Amygdala (tissue), 56 donors: ENCODE data around the gene A4GNT.

Source experiments
- DNase-seq, 56 donors: peaks; one replicate each; lab custom pipeline; 2025; lab: John Stamatoyannopoulos, UW

A4GNT gene

GRCh38 chr3:138081371-138082084 lies 50.7 kb downstream of the A4GNT start:
- no peak for DNase-seq

DNA sequence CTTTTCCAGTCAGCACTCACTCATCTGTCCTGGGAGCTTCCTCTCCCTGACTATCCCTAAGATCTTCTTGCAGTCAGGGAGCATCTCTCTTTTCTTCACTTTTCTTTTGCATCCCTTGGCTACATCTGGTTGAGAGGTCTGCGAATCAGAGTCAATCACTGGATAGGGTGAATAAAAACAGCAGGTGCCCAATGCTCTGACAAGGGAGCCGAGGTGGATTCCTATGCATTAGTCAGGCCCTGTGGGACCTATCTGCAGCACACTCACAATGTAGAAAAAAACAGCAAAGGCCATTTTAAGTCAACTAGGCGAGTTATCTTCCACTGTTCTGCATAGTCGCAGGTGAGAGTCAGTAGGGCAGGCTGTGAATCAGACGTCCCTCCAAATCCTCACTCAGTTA lies 52.3 kb downstream of the A4GNT start:
- DNase-seq: no peak

- DNase-seq: no peak
Observed at GRCh38 chr3:138078901-138079344, 53.3 kb downstream of the A4GNT start.

- no peak for DNase-seq
Observed at GRCh38 chr3:138078096-138078495, 54.1 kb downstream of the A4GNT start.
